Trophoblast cell (in vitro differentiated cells and primary cell): Measurements from ENCODE around the gene PSG1. TPM values are rescaled to one million over a fixed set of nuclear protein-coding genes. Genes with fewer than 3 reads are reported as not detected.
"Not testable (repeated sequence)": the region's sequence is repeated elsewhere in the genome, so short reads cannot be mapped to it uniquely, and the experiment has no call there.

Experiments used
- DNase-seq, 2 donors: peaks; one replicate each; pipeline ENCODE4 v3.0.0-alpha.2; 2016
- H2AFZ ChIP-seq: 2 replicates; pipeline ENCODE4 v1.6.1; 2013; ENCODE audit warnings: low read length, moderate library complexity, mild to moderate bottlenecking; ENCODE audit not compliant: insufficient read depth, poor library complexity
- H2AK5ac ChIP-seq: 2 replicates; pipeline ENCODE4 v1.6.1; 2013; ENCODE audit warnings: mild to moderate bottlenecking, low read length
- H2BK120ac ChIP-seq: 2 replicates; pipeline ENCODE4 v1.6.1; 2013; ENCODE audit warnings: low read length, mild to moderate bottlenecking, moderate library complexity; ENCODE audit not compliant: insufficient read depth, poor library complexity
- H2BK12ac ChIP-seq: 2 replicates; pipeline ENCODE4 v1.6.1; 2013; ENCODE audit warnings: mild to moderate bottlenecking, low read length, moderate library complexity
- H2BK5ac ChIP-seq: 2 replicates; pipeline ENCODE4 v1.6.1; 2013; ENCODE audit warnings: low read length, low read depth, moderate library complexity, mild to moderate bottlenecking; ENCODE audit not compliant: poor library complexity
- H3K14ac ChIP-seq: 2 replicates; pipeline ENCODE4 v1.6.1; 2013; ENCODE audit warnings: mild to moderate bottlenecking, low read length
- H3K18ac ChIP-seq: 2 replicates; pipeline ENCODE4 v1.6.1; 2013; ENCODE audit warnings: mild to moderate bottlenecking, low read length
- H3K23ac ChIP-seq: 2 replicates; pipeline ENCODE4 v1.6.1; 2013; ENCODE audit warnings: low read length
- H3K27ac ChIP-seq: 2 replicates; pipeline ENCODE4 v1.5.1; 2013; ENCODE audit warnings: low read depth, mild to moderate bottlenecking, inconsistent platforms, low read length, moderate library complexity
- H3K27me3 ChIP-seq: 2 replicates; pipeline ENCODE4 v1.6.1; 2013; ENCODE audit warnings: inconsistent platforms, mild to moderate bottlenecking, low read length, moderate library complexity; ENCODE audit not compliant: insufficient read depth
- H3K36me3 ChIP-seq, 2 experiments: 1 replicate in 1 of 2; 2 replicates in 1 of 2; pipeline ENCODE4 v1.6.1; 2013; ENCODE audit warnings: low read length in 2 of 2, mild to moderate bottlenecking in 2 of 2, moderate library complexity in 1 of 2; ENCODE audit not compliant: insufficient read depth in 2 of 2, control insufficient read depth in 1 of 2
- H3K4ac ChIP-seq: 2 replicates; pipeline ENCODE4 v1.6.1; 2013; ENCODE audit warnings: low read depth, mild to moderate bottlenecking, low read length, moderate library complexity
- H3K4me1 ChIP-seq, 2 experiments: 1 replicate in 1 of 2; 2 replicates in 1 of 2; pipeline ENCODE4 v1.6.1; 2013; ENCODE audit warnings: low read length in 2 of 2, mild to moderate bottlenecking in 2 of 2, moderate library complexity in 1 of 2; ENCODE audit not compliant: insufficient read depth in 2 of 2, control insufficient read depth in 1 of 2
- H3K4me2 ChIP-seq: 2 replicates; pipeline ENCODE4 v1.6.1; 2013; ENCODE audit warnings: inconsistent platforms, mild to moderate bottlenecking, low read length, moderate library complexity
- H3K4me3 ChIP-seq: 2 replicates; pipeline ENCODE4 v1.5.1; 2013; ENCODE audit warnings: mild to moderate bottlenecking, low read depth, low read length, inconsistent platforms
- H3K79me1 ChIP-seq: one replicate; pipeline ENCODE4 v1.6.1; 2013; ENCODE audit warnings: low read length
- H3K79me2 ChIP-seq: 2 replicates; pipeline ENCODE4 v1.6.1; 2013; ENCODE audit warnings: low read length, mild to moderate bottlenecking; ENCODE audit not compliant: control insufficient read depth, insufficient read depth, poor library complexity
- H3K9ac ChIP-seq: 2 replicates; pipeline ENCODE4 v1.6.1; 2013; ENCODE audit warnings: mild to moderate bottlenecking, low read length
- H3K9me3 ChIP-seq: 2 replicates; pipeline ENCODE4 v1.6.1; 2013; ENCODE audit warnings: low read depth, mild to moderate bottlenecking, control low read depth, inconsistent platforms, low read length; ENCODE audit not compliant: insufficient read depth
- H4K12ac ChIP-seq: 2 replicates; pipeline ENCODE4 v1.6.1; 2013; ENCODE audit warnings: low read depth, mild to moderate bottlenecking, low read length, moderate library complexity
- H4K8ac ChIP-seq: 2 replicates; pipeline ENCODE4 v1.6.1; 2013; ENCODE audit warnings: low read depth, mild to moderate bottlenecking, low read length, moderate library complexity
- H4K91ac ChIP-seq: one replicate; pipeline ENCODE4 v1.6.1; 2013; ENCODE audit warnings: low read depth, mild to moderate bottlenecking, low read length, moderate library complexity
- whole genome bisulfite sequencing: extraction: QIAGEN DNeasy Blood & Tissue Kit; methylation state at CpG from one replicate; pipeline ENCODE4 v1.1.7; 2013; ENCODE audit warnings: missing lambda C conversion rate; ENCODE audit not compliant: insufficient read length, insufficient coverage; ENCODE audit errors: extremely low coverage; 5-methylcytosine and 5-hydroxymethylcytosine counted together
- polyA plus RNA-seq: library from polyadenylated mRNA; stranded (reverse); fragments of 200-250 nt; gene quantifications from 2 replicates; pipeline ENCODE4 v1.2.3, GENCODE V29; 2013

The PSG1 gene
- not detected in 2 replicates for polyA plus RNA-seq

- Histone ChIP-seq H3K14ac (no peak within 1 kb of the TSS), H3K27me3 (no peaks in the 10 kb centered on the region), H4K91ac (no peak within 1 kb of the TSS), H3K27ac (no peak within 1 kb of the TSS), H3K79me1 (no peaks in the 10 kb centered on the region), H3K9ac (no peak within 1 kb of the TSS), H2AK5ac (no peak within 1 kb of the TSS), H2BK5ac (no peak within 1 kb of the TSS), H3K18ac (no peak within 1 kb of the TSS), H2AFZ (no peak within 1 kb of the TSS), H3K23ac (no peak within 1 kb of the TSS), H4K12ac (no peak within 1 kb of the TSS), H3K36me3 (no peaks in the 10 kb centered on the region), H3K79me2 (no peaks in the 10 kb centered on the region), H3K9me3 (peaks cover 30% of the 10 kb centered on the region), H3K4me1 (no peaks in the 10 kb centered on the region), H2BK12ac (no peak within 1 kb of the TSS), H3K4ac (no peak within 1 kb of the TSS), H3K4me3 (no peak within 1 kb of the TSS), H3K4me2 (no peak within 1 kb of the TSS), H2BK120ac (no peak within 1 kb of the TSS), H4K8ac (no peak within 1 kb of the TSS)
- no peak for DNase-seq
- WGBS: no CpG with 5 or more reads among the region's 2 CpGs
Measured at GRCh38 chr19:42879613-42880012, at the start of gene PSG1. TSS of gene PSG1 (minus strand) at chr19:42879713. CDS start at chr19:42879581, 132 bp downstream.

GRCh38 chr19:42928896-42929295, 49.4 kb upstream of the PSG1 start:
- no peak for DNase-seq
- WGBS: no CpG with 5 or more reads among the region's 3 CpGs
- Histone ChIP-seq H3K27me3 (no peaks in the 10 kb centered on the region), H3K79me1 (no peaks in the 10 kb centered on the region), H2BK5ac (no peak overlapping the region), H3K9me3 (peaks cover 25% of the 10 kb centered on the region), H3K14ac (no peak overlapping the region), H4K8ac (no peak overlapping the region), H2AFZ (no peak overlapping the region), H3K79me2 (no peaks in the 10 kb centered on the region), H3K9ac (no peak overlapping the region), H4K12ac (no peak overlapping the region), H3K4me3 (no peak overlapping the region), H3K4ac (no peak overlapping the region), H2BK12ac (no peak overlapping the region), H3K27ac (no peak overlapping the region), H3K36me3 (no peaks in the 10 kb centered on the region), H3K4me2 (no peak overlapping the region), H3K18ac (no peak overlapping the region), H2AK5ac (no peak overlapping the region), H2BK120ac (no peak overlapping the region), H3K23ac (no peak overlapping the region), H4K91ac (no peak overlapping the region), H3K4me1 (no peaks in the 10 kb centered on the region)

- no peak overlapping the region for H3K23ac ChIP-seq
- H3K9me3 ChIP-seq: peaks cover 21% of the 10 kb centered on the region
- no peak overlapping the region for H2BK5ac ChIP-seq
- H3K4me2 ChIP-seq: no peak overlapping the region
- H3K14ac ChIP-seq: no peak overlapping the region
- no peak overlapping the region for H2BK120ac ChIP-seq
- no peak overlapping the region for H3K18ac ChIP-seq
- no peaks in the 10 kb centered on the region for H3K4me1 ChIP-seq
- no peak overlapping the region for H4K12ac ChIP-seq
- H3K4ac ChIP-seq: no peak overlapping the region
- no peak overlapping the region for H3K27ac ChIP-seq
- H4K8ac ChIP-seq: no peak overlapping the region
- no peaks in the 10 kb centered on the region for H3K79me2 ChIP-seq
- H2AK5ac ChIP-seq: no peak overlapping the region
- DNase-seq: no peak
- H3K4me3 ChIP-seq: no peak overlapping the region
- H3K36me3 ChIP-seq: no peaks in the 10 kb centered on the region
- WGBS: no CpG with 5 or more reads among the region's 2 CpGs
- H3K27me3 ChIP-seq: no peaks in the 10 kb centered on the region
- no peak overlapping the region for H2AFZ ChIP-seq
- H3K79me1 ChIP-seq: no peaks in the 10 kb centered on the region
- H3K9ac ChIP-seq: no peak overlapping the region
- no peak overlapping the region for H2BK12ac ChIP-seq
- H4K91ac ChIP-seq: no peak overlapping the region
Measured at GRCh38 chr19:42926781-42927180, 47.3 kb upstream of the PSG1 start.

- not testable (repeated sequence) for H3K27me3 ChIP-seq, H3K4me3 ChIP-seq, H2BK120ac ChIP-seq, H3K4me1 ChIP-seq, H3K36me3 ChIP-seq, H2AFZ ChIP-seq, H3K27ac ChIP-seq, H3K4ac ChIP-seq, H3K9ac ChIP-seq, H3K23ac ChIP-seq, H3K14ac ChIP-seq, H3K79me1 ChIP-seq, H2BK12ac ChIP-seq, H4K91ac ChIP-seq, H2BK5ac ChIP-seq, H4K12ac ChIP-seq, H2AK5ac ChIP-seq, H3K4me2 ChIP-seq, H4K8ac ChIP-seq, H3K79me2 ChIP-seq, H3K18ac ChIP-seq
- peak; percentile 70 to 83 for DNase-seq
- no CpG with 5 or more reads among the region's 9 CpGs for WGBS
- H3K9me3 ChIP-seq: peaks cover 35% of the 10 kb centered on the region
Measured at GRCh38 chr19:42923106-42923505, 43.6 kb upstream of the PSG1 start.
